Natural killer cell treated with Interleukin-12 subunit alpha and Interleukin-12 subunit beta and Interleukin-15 and Interleukin-18, amount 100 ng/mL, for 72 hours (primary cell): ENCODE measurements around the gene HAAO. TPM values are rescaled to one million over a fixed set of nuclear protein-coding genes. Genes with fewer than 3 reads are reported as not detected.
A peak's percentile ranks its signal among the peaks of the same experiment; 100 is the strongest.

Experiments
- ATAC-seq, 2 donors: fragments of 150-1000 bp; cut with Tn5 transposase in 1 of 2; sonication (Bioruptor Pico), chemical (Tn5 transposase) in 1 of 2; 2 replicates each; pipeline ENCODE4 v1.10.0; 2021
- DNase-seq: peaks from one replicate; pipeline ENCODE4 v3.0.0; 2022; ENCODE audit warnings: low spot score
- H3K27ac Mint-ChIP-seq, 2 donors: 1 replicate in 1 of 2; 2 replicates in 1 of 2; pipeline ENCODE4 v1.8.0; 2022; ENCODE audit warnings: mixed read lengths in 2 of 2, mild to moderate bottlenecking in 1 of 2, moderate library complexity in 1 of 2
- H3K27me3 Mint-ChIP-seq, 2 donors: 1 replicate in 1 of 2; 2 replicates in 1 of 2; pipeline ENCODE4 v1.8.0; 2022; ENCODE audit warnings: mixed read lengths in 2 of 2
- H3K36me3 Mint-ChIP-seq: one replicate; pipeline ENCODE4 v1.8.0; 2022; ENCODE audit warnings: mixed read lengths
- H3K4me1 Mint-ChIP-seq, 2 donors: 1 replicate in 1 of 2; 2 replicates in 1 of 2; pipeline ENCODE4 v1.8.0; 2022; ENCODE audit warnings: low read depth in 2 of 2, mixed read lengths in 2 of 2, mild to moderate bottlenecking in 1 of 2
- H3K4me3 Mint-ChIP-seq: one replicate; pipeline ENCODE4 v1.8.0; 2022; ENCODE audit warnings: mixed read lengths
- H3K9me3 Mint-ChIP-seq: 2 replicates; pipeline ENCODE4 v1.8.0; 2022; ENCODE audit warnings: mixed read lengths
- total RNA-seq, 2 donors: library from RNA; stranded (reverse); gene quantifications; one replicate each; pipeline ENCODE4 v1.2.3, GENCODE V29; 2022

Gene HAAO
- total RNA-seq, 2 donors from 2014 or later, result not detected

GRCh38 chr2:42764096-42764495 is 28.3 kb downstream of the HAAO start, which contains the start of gene OXER1:
TSS of gene OXER1 (minus strand) at chr2:42764135. CDS start at chr2:42764062, 73 bp downstream.
- peak in 1 of 2 donors; percentile 60 for ATAC-seq
- no peaks in the 10 kb centered on the region for H3K27me3 Mint-ChIP-seq
- no peak for DNase-seq
- H3K27ac Mint-ChIP-seq, result peak within 1 kb of the TSS in 1 of 2 donors; percentile 54
- peak within 1 kb of the TSS; percentile 61 for H3K4me3 Mint-ChIP-seq
- no peaks in the 10 kb centered on the region for H3K36me3 Mint-ChIP-seq
- H3K4me1 Mint-ChIP-seq, result no peaks in the 10 kb centered on the region
- no peaks in the 10 kb centered on the region for H3K9me3 Mint-ChIP-seq

DNA sequence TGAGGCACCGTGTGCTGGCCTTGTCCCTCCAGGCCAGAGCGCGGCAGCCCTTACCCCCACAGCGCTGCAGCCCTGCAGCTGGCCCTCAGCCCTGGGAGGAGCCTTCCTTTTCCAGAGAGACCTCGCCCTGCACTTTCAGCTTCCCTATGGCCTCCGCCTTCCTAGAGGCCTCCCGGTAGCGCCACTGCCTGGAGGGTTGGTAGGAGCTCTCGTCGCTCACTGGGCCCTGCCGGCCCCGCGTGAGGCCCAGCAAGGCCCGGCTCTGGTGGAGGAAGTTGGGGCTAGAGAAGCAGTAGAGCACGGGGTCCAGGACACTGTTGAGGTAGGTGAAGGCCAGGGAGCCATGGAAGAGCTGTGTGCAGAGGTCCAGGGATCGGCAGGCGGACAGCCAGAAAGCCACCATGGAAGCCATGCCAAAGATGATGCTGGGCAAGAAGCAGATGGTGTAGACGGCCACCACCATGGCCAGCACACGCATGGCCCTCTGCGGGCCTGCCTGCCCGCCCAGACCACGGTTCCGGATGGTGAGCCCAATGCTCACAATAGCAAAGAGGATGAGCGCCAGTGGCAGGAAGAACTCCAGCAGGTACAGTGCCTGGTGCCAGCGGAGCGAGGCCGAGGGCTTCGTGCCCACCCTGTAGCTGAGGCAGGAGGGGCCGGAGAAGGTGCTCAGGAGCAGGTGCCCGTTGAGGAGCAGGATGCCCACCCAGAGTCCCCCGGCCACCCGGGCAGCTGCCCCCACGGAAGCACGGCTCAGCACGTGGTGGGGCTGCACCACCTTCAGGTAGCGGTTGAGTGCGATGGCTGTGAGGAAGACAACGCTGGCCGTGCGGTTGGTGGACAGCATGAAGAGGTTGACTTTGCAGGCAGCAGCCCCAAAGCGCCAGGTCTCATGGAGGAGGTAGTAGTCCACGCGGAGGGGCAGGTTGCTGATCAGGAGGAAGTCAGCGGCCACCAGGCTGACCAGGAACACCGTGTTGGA is 29.3 kb downstream of the HAAO start:
- Mint-ChIP-seq H3K27me3 (no peaks in the 10 kb centered on the region), H3K27ac (peak overlapping the region in 1 of 2 donors; percentile 54), H3K4me3 (peak overlapping the region; percentile 61), H3K36me3 (no peaks in the 10 kb centered on the region), H3K9me3 (no peaks in the 10 kb centered on the region), H3K4me1 (no peaks in the 10 kb centered on the region)
- no peak for DNase-seq
- no peak for ATAC-seq

DNA sequence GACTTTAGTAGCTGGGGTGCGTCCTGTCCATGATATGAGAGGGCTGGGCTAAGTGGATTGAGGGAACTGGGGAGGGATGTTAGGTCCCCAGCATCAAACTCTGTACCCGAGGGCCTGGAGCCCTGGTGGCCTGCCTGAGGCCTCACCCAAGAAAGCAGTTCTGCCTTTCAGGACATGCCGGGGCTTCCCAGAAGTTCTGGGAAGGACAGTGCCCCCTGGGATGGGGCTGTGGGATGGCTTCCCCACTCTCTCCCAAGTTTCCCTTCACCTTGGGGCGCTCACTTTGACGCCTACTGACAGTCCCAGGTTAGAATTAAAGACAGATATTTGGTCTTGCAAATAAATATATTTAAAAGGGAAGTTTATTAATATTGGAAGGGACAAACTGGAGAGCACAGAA is 30.2 kb downstream of the HAAO start:
- Mint-ChIP-seq H3K9me3 (no peaks in the 10 kb centered on the region), H3K4me1 (no peaks in the 10 kb centered on the region), H3K36me3 (no peaks in the 10 kb centered on the region), H3K27me3 (no peaks in the 10 kb centered on the region), H3K4me3 (no peak overlapping the region), H3K27ac (no peak overlapping the region)
- ATAC-seq (no peak), DNase-seq (no peak)

- Mint-ChIP-seq H3K36me3 (no peaks in the 10 kb centered on the region), H3K4me3 (peak overlapping the region; percentile 10), H3K27ac (peak overlapping the region in 1 of 2 donors; percentile 34), H3K9me3 (no peaks in the 10 kb centered on the region), H3K27me3 (no peaks in the 10 kb centered on the region), H3K4me1 (no peaks in the 10 kb centered on the region)
- no peak for ATAC-seq
- DNase-seq, result no peak
Measured at GRCh38 chr2:42761554-42761953, 30.8 kb downstream of the HAAO start.

GRCh38 chr2:42758751-42759150 is 33.6 kb downstream of the HAAO start:
- ATAC-seq (no peak), DNase-seq (no peak)
- Mint-ChIP-seq H3K9me3 (no peaks in the 10 kb centered on the region), H3K36me3 (no peaks in the 10 kb centered on the region), H3K27me3 (no peaks in the 10 kb centered on the region), H3K27ac (no peak overlapping the region), H3K4me3 (no peak overlapping the region), H3K4me1 (peaks cover 3 to 10% of the 10 kb centered on the region in 2 donors)

- H3K4me1 Mint-ChIP-seq, result peaks cover 7 to 11% of the 10 kb centered on the region in 2 donors
- ATAC-seq (no peak), DNase-seq (no peak)
- H3K27me3 Mint-ChIP-seq, result no peaks in the 10 kb centered on the region
- no peaks in the 10 kb centered on the region for H3K36me3 Mint-ChIP-seq
- no peaks in the 10 kb centered on the region for H3K9me3 Mint-ChIP-seq
- H3K27ac Mint-ChIP-seq, result no peak overlapping the region
- no peak overlapping the region for H3K4me3 Mint-ChIP-seq
Measured at GRCh38 chr2:42757981-42758740, 34.2 kb downstream of the HAAO start.

DNA sequence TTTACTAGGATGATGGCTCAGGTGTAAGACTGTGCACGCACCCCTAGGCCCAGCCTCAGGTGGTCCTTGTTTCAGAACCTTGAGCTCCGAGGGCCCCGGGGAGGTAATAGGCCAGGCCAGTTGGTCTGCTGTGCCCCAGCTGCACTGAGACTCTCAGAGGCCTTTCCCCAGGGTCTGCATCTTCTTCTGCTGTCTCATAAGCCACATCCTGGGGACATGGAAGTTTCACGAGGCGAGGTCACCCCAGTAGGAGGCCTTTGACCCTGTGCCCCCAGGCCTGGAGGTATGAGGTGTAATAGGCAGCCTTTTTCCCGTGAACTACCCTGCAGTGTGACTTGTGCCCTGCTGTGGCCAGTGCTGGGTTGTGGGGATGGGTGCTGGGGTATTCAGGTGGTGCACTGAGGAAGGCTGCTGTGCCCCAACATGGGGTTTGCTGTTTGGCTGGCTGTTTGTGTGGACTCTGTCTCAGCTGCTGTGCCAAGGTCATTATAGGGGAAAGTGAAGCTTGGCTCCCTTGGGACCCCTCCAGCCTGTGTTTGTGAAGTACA is 35.3 kb downstream of the HAAO start:
- Mint-ChIP-seq H3K9me3 (no peaks in the 10 kb centered on the region), H3K4me1 (peaks cover 15% of the 10 kb centered on the region in 2 donors), H3K27ac (no peak overlapping the region), H3K27me3 (no peaks in the 10 kb centered on the region), H3K36me3 (no peaks in the 10 kb centered on the region), H3K4me3 (no peak overlapping the region)
- ATAC-seq (no peak), DNase-seq (no peak)

- ATAC-seq (no peak), DNase-seq (no peak)
- peaks cover 15 to 16% of the 10 kb centered on the region in 2 donors for H3K4me1 Mint-ChIP-seq
- H3K4me3 Mint-ChIP-seq, result no peak overlapping the region
- no peak overlapping the region for H3K27ac Mint-ChIP-seq
- H3K36me3 Mint-ChIP-seq, result no peaks in the 10 kb centered on the region
- H3K9me3 Mint-ChIP-seq, result no peaks in the 10 kb centered on the region
- H3K27me3 Mint-ChIP-seq, result no peaks in the 10 kb centered on the region
Measured at GRCh38 chr2:42756150-42756775, 36.1 kb downstream of the HAAO start.

DNA sequence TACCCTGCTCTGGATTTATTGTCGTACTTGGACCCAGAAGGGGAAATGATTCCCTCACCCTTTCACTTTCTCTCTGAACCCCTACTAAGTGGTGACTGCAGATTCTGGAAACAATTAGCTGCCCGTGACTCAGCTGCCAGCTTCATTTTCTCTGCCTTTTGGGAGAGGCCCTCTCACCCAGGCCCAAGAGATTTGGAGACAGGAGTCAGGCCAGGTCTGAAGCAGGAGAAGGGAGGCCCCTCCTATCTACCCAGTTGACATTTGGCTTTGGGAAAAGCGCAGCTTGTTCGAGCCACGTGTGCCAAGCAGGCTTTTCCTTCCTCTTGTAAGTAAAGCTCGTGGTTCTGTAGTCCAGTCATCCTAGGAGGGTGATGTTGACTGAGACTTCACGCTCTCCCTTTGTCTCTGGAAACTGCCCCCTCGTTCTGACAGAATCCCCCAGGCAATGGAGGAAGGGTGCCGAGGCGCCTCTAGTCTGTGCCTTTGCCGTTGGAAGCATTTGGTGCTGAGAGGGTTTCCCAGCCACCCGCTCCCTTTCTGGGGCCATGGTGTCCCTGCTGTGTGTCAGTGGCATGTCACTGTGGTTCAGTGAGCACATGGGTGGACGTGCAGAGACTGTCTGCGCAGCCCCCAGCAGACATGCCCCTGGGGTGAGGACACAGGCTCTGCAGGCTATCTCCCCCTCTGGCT is 37.0 kb downstream of the HAAO start:
- Mint-ChIP-seq H3K4me3 (no peak overlapping the region), H3K27me3 (no peaks in the 10 kb centered on the region), H3K27ac (no peak overlapping the region), H3K9me3 (no peaks in the 10 kb centered on the region), H3K4me1 (peaks cover 15 to 16% of the 10 kb centered on the region in 2 donors), H3K36me3 (no peaks in the 10 kb centered on the region)
- no peak for DNase-seq
- no peak for ATAC-seq

DNA sequence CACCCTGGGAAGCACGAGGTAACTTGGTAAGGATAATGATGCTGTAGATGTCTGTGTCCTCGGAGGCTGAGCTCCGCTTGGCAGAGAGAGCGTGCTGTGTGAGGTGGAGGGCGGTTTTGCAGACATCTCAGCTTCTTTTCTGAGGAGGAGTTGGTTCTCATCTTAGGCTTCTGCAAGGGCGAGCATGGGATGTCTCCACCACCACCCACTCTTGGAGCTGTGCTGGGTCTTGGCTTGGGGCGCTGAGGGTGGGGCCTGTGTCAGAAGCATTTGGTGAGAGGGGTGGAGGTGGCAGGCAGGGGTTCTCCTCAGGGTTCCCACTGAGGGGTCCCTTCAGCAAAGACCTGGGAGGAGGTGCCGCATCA is 37.6 kb downstream of the HAAO start:
- Mint-ChIP-seq H3K9me3 (no peaks in the 10 kb centered on the region), H3K4me3 (no peak overlapping the region), H3K4me1 (peaks cover 15 to 16% of the 10 kb centered on the region in 2 donors), H3K27me3 (no peaks in the 10 kb centered on the region), H3K27ac (peak overlapping the region in 1 of 2 donors; percentile 22), H3K36me3 (no peaks in the 10 kb centered on the region)
- ATAC-seq, result peak in 1 of 2 donors; percentile 22
- no peak for DNase-seq

GRCh38 chr2:42754021-42754775 is 38.2 kb downstream of the HAAO start:
- ATAC-seq, result peak; percentile 43 to 64
- H3K4me1 Mint-ChIP-seq, result peaks cover 15 to 16% of the 10 kb centered on the region in 2 donors
- H3K4me3 Mint-ChIP-seq, result no peak overlapping the region
- H3K36me3 Mint-ChIP-seq, result no peaks in the 10 kb centered on the region
- DNase-seq, result no peak
- H3K27me3 Mint-ChIP-seq, result no peaks in the 10 kb centered on the region
- H3K9me3 Mint-ChIP-seq, result no peaks in the 10 kb centered on the region
- H3K27ac Mint-ChIP-seq, result peak overlapping the region in 1 of 2 donors; percentile 22
